K562 (cell line): ENCODE results near the gene FYB1. TPM values are rescaled to one million over a fixed set of nuclear protein-coding genes. Genes with fewer than 3 reads are reported as not detected.

ENCODE experiments used
- DIDO1 ChIP-seq: fragments of 450-650 bp; IDR thresholded peaks from 2 replicates; pipeline ENCODE4 v1.6.1; 2016; ENCODE audit warnings: low read depth, missing biosample characterization, missing genetic modification characterization
- FOS ChIP-seq: IDR thresholded peaks from 3 replicates; pipeline ENCODE4 v1.6.1; 2011; ENCODE audit not compliant: insufficient read length; ENCODE audit errors: extremely low read depth
- MTF1 ChIP-seq: fragments of 250-450 bp; sonication (Bioruptor Pico); IDR thresholded peaks from 2 replicates; pipeline ENCODE4 v1.9.0; 2021; ENCODE audit warnings: moderate library complexity, mild to moderate bottlenecking, inconsistent platforms, borderline replicate concordance
- RUNX1 ChIP-seq: sonication (generic); IDR thresholded peaks from 2 replicates; pipeline ENCODE4 v1.6.1; 2016; ENCODE audit warnings: antibody characterized with exemption, low read depth
- SMAD4 ChIP-seq: fragments of 250-450 bp; sonication (Bioruptor Pico); conservative IDR thresholded peaks from 2 replicates; pipeline ENCODE4 v1.8.0; 2021; ENCODE audit warnings: inconsistent platforms, mild to moderate bottlenecking, moderate library complexity
- SP1 ChIP-seq: sonication (generic); formaldehyde crosslinking; IDR thresholded peaks from 2 replicates; pipeline ENCODE4 v1.8.1; 2022; ENCODE audit warnings: mild to moderate bottlenecking, missing genetic modification reagents
- ZBTB8A ChIP-seq: fragments of 450-650 bp; IDR thresholded peaks from 2 replicates; pipeline ENCODE4 v1.6.1; 2018; ENCODE audit warnings: mild to moderate bottlenecking, moderate library complexity; ENCODE audit not compliant: partially characterized antibody
- ZNF282 ChIP-seq: sonication (generic); formaldehyde crosslinking; IDR thresholded peaks from 2 replicates; pipeline ENCODE4 v1.8.1; 2023; ENCODE audit warnings: missing genetic modification reagents
- ZNF3 ChIP-seq: fragments of 250-450 bp; sonication (Bioruptor Pico); IDR thresholded peaks from 2 replicates; pipeline ENCODE4 v1.5.0; 2021; ENCODE audit warnings: mild to moderate bottlenecking, moderate library complexity
- polyA plus RNA-seq, 8 experiments: library from polyadenylated mRNA; depleted of rRNA in 4 of 8; stranded (reverse) in 5 of 8; unstranded in 3 of 8; fragments of >200 nt; fragmentation: Nextera tagmentation in 2 of 8; fragmentation: Illumina TruSeq in 1 of 8; extraction: Ambion mirVana in 2 of 8; extraction: Trizol in 1 of 8; gene quantifications; 2 replicates each; pipeline versions ENCODE4 v1.2.1 to v1.2.3, GENCODE V29; 2011 to 2014; ENCODE audit warnings: inconsistent platforms in 1 of 8, missing spikeins in 1 of 8
- total RNA-seq, 7 experiments: library from RNA; depleted of rRNA in 6 of 7; stranded (reverse); fragments of >200 nt in 6 of 7; fragmentation: Illumina TruSeq in 2 of 7; extraction: Trizol in 2 of 7; gene quantifications; 2 replicates each; pipeline versions ENCODE4 v1.2.1 to v1.2.3, GENCODE V29; 2011 to 2021; ENCODE audit warnings: low replicate concordance in 1 of 7
- TF ChIP-seq, protein P1 (sequence below): fragments of 450-650 bp; IDR thresholded peaks from 2 replicates; pipeline ENCODE4 v1.6.1; 2016; ENCODE audit warnings: mild to moderate bottlenecking, moderate library complexity
- TF ChIP-seq, protein P2 (sequence below): IDR thresholded peaks from 2 replicates; pipeline ENCODE4 v1.6.1; 2014; ENCODE audit warnings: antibody characterized with exemption
- TF ChIP-seq, protein P3 (sequence below): IDR thresholded peaks from 2 replicates; pipeline ENCODE4 v1.6.1; 2011; ENCODE audit warnings: borderline replicate concordance, low read depth, mild to moderate bottlenecking, moderate library complexity, low read length; ENCODE audit not compliant: insufficient read depth, poor library complexity, severe bottlenecking

Gene FYB1
- total and polyA plus RNA-seq, 9 of the 15 experiments (the other 6 are each of a cell fraction or from before 2014, with no cell fraction given), result 4.7 to 31.5 (median 9.7) TPM

DNA sequence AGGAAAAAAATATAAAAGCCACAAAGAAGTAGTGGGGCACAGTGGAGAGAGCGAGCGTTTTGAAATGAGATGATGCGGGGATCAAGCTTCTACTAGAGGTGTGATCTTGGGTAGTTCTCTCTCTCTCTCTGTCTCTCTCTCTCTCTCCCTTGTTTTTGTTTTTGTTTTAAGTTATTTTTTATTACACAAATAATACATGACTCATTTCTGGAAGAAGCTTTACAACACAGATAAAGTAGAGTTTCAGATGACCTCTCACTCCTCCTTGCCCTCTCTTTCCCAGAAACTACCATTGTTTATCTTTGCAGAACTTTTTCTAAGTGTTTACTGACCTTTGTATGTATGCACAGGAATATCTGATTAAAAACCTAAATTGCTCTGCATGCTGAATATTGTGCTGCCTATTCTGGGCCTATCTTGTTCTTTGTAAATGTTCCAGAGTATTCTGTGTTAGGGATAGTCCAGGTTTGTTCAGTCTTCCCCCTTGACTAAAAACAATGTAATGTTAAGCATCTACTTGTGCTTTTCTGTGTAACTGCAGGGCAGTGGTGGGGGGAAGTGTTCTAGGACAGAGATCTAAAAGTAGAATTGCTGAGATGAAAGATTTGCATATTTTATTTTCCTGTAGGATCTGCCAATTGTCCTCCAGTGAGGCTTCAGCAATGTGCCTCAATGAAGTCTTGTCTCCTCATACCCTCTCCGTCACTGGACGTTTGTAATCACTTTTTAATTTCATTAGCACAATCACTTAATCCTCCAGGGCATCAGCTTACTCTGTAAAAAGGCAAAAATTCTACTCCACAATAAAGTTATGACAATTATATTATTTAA, 52.0 kb downstream of the FYB1 start (continued):
- TF ChIP-seq RUNX1 (no peak), ZNF3 (CRISPR knock-in tag) (no peak), ZBTB8A (no peak), ZNF282 (CRISPR knock-in tag) (no peak), SP1 (CRISPR knock-in tag) (no peak), SMAD4 (CRISPR knock-in tag) (peak; percentile 54), DIDO1 (tag) (no peak), MTF1 (CRISPR knock-in tag) (no peak), FOS (no peak)
- TF ChIP-seq, protein P1, sequence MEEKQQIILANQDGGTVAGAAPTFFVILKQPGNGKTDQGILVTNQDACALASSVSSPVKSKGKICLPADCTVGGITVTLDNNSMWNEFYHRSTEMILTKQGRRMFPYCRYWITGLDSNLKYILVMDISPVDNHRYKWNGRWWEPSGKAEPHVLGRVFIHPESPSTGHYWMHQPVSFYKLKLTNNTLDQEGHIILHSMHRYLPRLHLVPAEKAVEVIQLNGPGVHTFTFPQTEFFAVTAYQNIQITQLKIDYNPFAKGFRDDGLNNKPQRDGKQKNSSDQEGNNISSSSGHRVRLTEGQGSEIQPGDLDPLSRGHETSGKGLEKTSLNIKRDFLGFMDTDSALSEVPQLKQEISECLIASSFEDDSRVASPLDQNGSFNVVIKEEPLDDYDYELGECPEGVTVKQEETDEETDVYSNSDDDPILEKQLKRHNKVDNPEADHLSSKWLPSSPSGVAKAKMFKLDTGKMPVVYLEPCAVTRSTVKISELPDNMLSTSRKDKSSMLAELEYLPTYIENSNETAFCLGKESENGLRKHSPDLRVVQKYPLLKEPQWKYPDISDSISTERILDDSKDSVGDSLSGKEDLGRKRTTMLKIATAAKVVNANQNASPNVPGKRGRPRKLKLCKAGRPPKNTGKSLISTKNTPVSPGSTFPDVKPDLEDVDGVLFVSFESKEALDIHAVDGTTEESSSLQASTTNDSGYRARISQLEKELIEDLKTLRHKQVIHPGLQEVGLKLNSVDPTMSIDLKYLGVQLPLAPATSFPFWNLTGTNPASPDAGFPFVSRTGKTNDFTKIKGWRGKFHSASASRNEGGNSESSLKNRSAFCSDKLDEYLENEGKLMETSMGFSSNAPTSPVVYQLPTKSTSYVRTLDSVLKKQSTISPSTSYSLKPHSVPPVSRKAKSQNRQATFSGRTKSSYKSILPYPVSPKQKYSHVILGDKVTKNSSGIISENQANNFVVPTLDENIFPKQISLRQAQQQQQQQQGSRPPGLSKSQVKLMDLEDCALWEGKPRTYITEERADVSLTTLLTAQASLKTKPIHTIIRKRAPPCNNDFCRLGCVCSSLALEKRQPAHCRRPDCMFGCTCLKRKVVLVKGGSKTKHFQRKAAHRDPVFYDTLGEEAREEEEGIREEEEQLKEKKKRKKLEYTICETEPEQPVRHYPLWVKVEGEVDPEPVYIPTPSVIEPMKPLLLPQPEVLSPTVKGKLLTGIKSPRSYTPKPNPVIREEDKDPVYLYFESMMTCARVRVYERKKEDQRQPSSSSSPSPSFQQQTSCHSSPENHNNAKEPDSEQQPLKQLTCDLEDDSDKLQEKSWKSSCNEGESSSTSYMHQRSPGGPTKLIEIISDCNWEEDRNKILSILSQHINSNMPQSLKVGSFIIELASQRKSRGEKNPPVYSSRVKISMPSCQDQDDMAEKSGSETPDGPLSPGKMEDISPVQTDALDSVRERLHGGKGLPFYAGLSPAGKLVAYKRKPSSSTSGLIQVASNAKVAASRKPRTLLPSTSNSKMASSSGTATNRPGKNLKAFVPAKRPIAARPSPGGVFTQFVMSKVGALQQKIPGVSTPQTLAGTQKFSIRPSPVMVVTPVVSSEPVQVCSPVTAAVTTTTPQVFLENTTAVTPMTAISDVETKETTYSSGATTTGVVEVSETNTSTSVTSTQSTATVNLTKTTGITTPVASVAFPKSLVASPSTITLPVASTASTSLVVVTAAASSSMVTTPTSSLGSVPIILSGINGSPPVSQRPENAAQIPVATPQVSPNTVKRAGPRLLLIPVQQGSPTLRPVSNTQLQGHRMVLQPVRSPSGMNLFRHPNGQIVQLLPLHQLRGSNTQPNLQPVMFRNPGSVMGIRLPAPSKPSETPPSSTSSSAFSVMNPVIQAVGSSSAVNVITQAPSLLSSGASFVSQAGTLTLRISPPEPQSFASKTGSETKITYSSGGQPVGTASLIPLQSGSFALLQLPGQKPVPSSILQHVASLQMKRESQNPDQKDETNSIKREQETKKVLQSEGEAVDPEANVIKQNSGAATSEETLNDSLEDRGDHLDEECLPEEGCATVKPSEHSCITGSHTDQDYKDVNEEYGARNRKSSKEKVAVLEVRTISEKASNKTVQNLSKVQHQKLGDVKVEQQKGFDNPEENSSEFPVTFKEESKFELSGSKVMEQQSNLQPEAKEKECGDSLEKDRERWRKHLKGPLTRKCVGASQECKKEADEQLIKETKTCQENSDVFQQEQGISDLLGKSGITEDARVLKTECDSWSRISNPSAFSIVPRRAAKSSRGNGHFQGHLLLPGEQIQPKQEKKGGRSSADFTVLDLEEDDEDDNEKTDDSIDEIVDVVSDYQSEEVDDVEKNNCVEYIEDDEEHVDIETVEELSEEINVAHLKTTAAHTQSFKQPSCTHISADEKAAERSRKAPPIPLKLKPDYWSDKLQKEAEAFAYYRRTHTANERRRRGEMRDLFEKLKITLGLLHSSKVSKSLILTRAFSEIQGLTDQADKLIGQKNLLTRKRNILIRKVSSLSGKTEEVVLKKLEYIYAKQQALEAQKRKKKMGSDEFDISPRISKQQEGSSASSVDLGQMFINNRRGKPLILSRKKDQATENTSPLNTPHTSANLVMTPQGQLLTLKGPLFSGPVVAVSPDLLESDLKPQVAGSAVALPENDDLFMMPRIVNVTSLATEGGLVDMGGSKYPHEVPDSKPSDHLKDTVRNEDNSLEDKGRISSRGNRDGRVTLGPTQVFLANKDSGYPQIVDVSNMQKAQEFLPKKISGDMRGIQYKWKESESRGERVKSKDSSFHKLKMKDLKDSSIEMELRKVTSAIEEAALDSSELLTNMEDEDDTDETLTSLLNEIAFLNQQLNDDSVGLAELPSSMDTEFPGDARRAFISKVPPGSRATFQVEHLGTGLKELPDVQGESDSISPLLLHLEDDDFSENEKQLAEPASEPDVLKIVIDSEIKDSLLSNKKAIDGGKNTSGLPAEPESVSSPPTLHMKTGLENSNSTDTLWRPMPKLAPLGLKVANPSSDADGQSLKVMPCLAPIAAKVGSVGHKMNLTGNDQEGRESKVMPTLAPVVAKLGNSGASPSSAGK, result no peak
- TF ChIP-seq, protein P2, sequence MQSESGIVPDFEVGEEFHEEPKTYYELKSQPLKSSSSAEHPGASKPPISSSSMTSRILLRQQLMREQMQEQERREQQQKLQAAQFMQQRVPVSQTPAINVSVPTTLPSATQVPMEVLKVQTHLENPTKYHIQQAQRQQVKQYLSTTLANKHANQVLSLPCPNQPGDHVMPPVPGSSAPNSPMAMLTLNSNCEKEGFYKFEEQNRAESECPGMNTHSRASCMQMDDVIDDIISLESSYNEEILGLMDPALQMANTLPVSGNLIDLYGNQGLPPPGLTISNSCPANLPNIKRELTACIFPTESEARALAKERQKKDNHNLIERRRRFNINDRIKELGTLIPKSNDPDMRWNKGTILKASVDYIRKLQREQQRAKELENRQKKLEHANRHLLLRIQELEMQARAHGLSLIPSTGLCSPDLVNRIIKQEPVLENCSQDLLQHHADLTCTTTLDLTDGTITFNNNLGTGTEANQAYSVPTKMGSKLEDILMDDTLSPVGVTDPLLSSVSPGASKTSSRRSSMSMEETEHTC, result no peak
- TF ChIP-seq, protein P3, sequence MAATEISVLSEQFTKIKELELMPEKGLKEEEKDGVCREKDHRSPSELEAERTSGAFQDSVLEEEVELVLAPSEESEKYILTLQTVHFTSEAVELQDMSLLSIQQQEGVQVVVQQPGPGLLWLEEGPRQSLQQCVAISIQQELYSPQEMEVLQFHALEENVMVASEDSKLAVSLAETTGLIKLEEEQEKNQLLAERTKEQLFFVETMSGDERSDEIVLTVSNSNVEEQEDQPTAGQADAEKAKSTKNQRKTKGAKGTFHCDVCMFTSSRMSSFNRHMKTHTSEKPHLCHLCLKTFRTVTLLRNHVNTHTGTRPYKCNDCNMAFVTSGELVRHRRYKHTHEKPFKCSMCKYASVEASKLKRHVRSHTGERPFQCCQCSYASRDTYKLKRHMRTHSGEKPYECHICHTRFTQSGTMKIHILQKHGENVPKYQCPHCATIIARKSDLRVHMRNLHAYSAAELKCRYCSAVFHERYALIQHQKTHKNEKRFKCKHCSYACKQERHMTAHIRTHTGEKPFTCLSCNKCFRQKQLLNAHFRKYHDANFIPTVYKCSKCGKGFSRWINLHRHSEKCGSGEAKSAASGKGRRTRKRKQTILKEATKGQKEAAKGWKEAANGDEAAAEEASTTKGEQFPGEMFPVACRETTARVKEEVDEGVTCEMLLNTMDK, result no peak
